K562 (cell line): ENCODE measurements around the gene PRAMEF12. TPM values are rescaled to one million over a fixed set of nuclear protein-coding genes. Genes with fewer than 3 reads are reported as not detected.

Experiments used
- ATAC-seq: fragments of 200-7000 bp; cut with Tn5 transposase; 3 replicates; pipeline ENCODE4 v1.9.1; 2020; ENCODE audit warnings: moderate library complexity
- BruUV-seq: library from RNA; stranded (reverse); fragments of 400-500 nt; replicated peaks from 2 replicates; lab custom pipeline; 2021; lab: Mats Ljungman, UMichigan
- CTCF ChIA-PET: fragments of 300-600 bp; formaldehyde crosslinking; extraction: SDS; loops from one replicate; lab custom pipeline; 2021; ENCODE audit warnings: low intra/inter-chr PET ratio; lab: Yijun Ruan, JAX
- POLR2A ChIA-PET: fragments of 300-600, 350-650 bp; sonication (Branson Sonifier 250); formaldehyde crosslinking; extraction: SDS; loops from one replicate; lab custom pipeline; 2021; ENCODE audit warnings: antibody characterized with exemption, inconsistent platforms; lab: Yijun Ruan, JAX
- DNase-seq, 4 experiments: peaks; one replicate each; pipeline versions ENCODE4 v3.0.0 to v3.0.0-alpha.2; 2011 to 2018; ENCODE audit warnings: low spot score in 3 of 4, mixed read lengths in 3 of 4; ENCODE audit errors: extremely low read depth in 1 of 4
- FAIRE-seq: peaks from 2 replicates; lab custom pipeline; 2011; peaks lifted over from hg19 to GRCh38; lab: Jason Lieb, UNC
- H2AFZ ChIP-seq: 2 replicates; pipeline ENCODE4 v1.6.0; 2011; ENCODE audit warnings: low read depth, low read length, control low read depth, inconsistent platforms
- H3K27ac ChIP-seq: fragments of 200-600 bp; 3 replicates; pipeline ENCODE4 v1.8.0; 2011; ENCODE audit warnings: low read depth, mild to moderate bottlenecking, control low read depth, inconsistent platforms, low read length, moderate library complexity, mixed read lengths; ENCODE audit errors: extremely low read depth
- H3K27me3 ChIP-seq, 2 experiments: fragments of 300-600 bp in 1 of 2; 2 replicates in 1 of 2; 3 replicates in 1 of 2; pipeline versions ENCODE4 v1.6.0 to v1.8.0; 2011; ENCODE audit warnings: inconsistent platforms in 2 of 2, low read length in 2 of 2, mild to moderate bottlenecking in 1 of 2, mixed read lengths in 1 of 2, moderate library complexity in 1 of 2; ENCODE audit not compliant: control insufficient read depth in 2 of 2, insufficient read depth in 2 of 2
- H3K36me3 ChIP-seq: fragments of 300-600 bp; 3 replicates; pipeline ENCODE4 v1.8.0; 2011; ENCODE audit warnings: mild to moderate bottlenecking, low read length, inconsistent platforms; ENCODE audit not compliant: control insufficient read depth, insufficient read depth
- H3K4me1 ChIP-seq, 2 experiments: fragments of 200-600 bp in 1 of 2; replicated peaks in 1 of 2; 2 replicates in 1 of 2; 3 replicates in 1 of 2; pipeline versions ENCODE4 v1.5.1 to v1.8.0; 2011; ENCODE audit warnings: inconsistent platforms in 2 of 2, low read length in 2 of 2, mild to moderate bottlenecking in 1 of 2, mixed read lengths in 1 of 2, moderate library complexity in 1 of 2; ENCODE audit not compliant: control insufficient read depth in 2 of 2, insufficient read depth in 2 of 2
- H3K4me2 ChIP-seq: 2 replicates; pipeline ENCODE4 v1.6.1; 2011; ENCODE audit warnings: low read length, control low read depth, inconsistent platforms, mixed read lengths; ENCODE audit not compliant: insufficient read depth
- H3K4me3 ChIP-seq: fragments of 200-600 bp; sonication (generic), shearing (Covaris generic); 2 replicates; pipeline ENCODE4 v1.5.1; 2016; ENCODE audit warnings: control low read depth, inconsistent platforms
- H3K79me2 ChIP-seq: fragments of 200-600 bp; 3 replicates; pipeline ENCODE4 v1.8.0; 2011; ENCODE audit warnings: low read length, inconsistent platforms; ENCODE audit not compliant: control insufficient read depth, insufficient read depth
- H3K9ac ChIP-seq, 2 experiments: 2 replicates each; pipeline versions ENCODE4 v1.6.0 to v1.6.1; 2011; ENCODE audit warnings: low read depth in 2 of 2, low read length in 2 of 2, control low read depth in 1 of 2, inconsistent platforms in 1 of 2, mild to moderate bottlenecking in 1 of 2, mixed read lengths in 1 of 2; ENCODE audit not compliant: insufficient read depth in 1 of 2
- H3K9me1 ChIP-seq: one replicate; pipeline ENCODE4 v1.6.0; 2011; ENCODE audit warnings: inconsistent platforms, mild to moderate bottlenecking, low read length, moderate library complexity; ENCODE audit not compliant: control insufficient read depth, insufficient read depth
- H3K9me3 ChIP-seq: replicated peaks from 2 replicates; pipeline ENCODE4 v1.5.1; 2011; ENCODE audit warnings: low read depth, low read length, inconsistent platforms; ENCODE audit not compliant: control insufficient read depth, insufficient read depth
- H4K20me1 ChIP-seq: replicated peaks from 2 replicates; pipeline ENCODE4 v1.6.1; 2011; ENCODE audit warnings: low read length, inconsistent platforms, mixed read lengths; ENCODE audit not compliant: control insufficient read depth, insufficient read depth
- CEBPB ChIP-seq: fragments of 450-650 bp; IDR thresholded peaks from 2 replicates; pipeline ENCODE4 v1.6.1; 2016; ENCODE audit warnings: missing genetic modification characterization, missing compliant biosample characterization
- EGR1 ChIP-seq: fragments of 450-650 bp; conservative IDR thresholded peaks from 2 replicates; pipeline ENCODE4 v1.6.1; 2017; ENCODE audit warnings: mild to moderate bottlenecking
- LCOR ChIP-seq: sonication (generic); formaldehyde crosslinking; IDR thresholded peaks from 2 replicates; pipeline ENCODE4 v1.8.0; 2022; ENCODE audit warnings: mild to moderate bottlenecking, missing genetic modification reagents
- PATZ1 ChIP-seq: fragments of 250-450 bp; sonication (Bioruptor Pico); IDR thresholded peaks from 2 replicates; pipeline ENCODE4 v1.5.0; 2020; ENCODE audit warnings: mild to moderate bottlenecking, borderline replicate concordance
- RERE ChIP-seq: sonication (generic); formaldehyde crosslinking; IDR thresholded peaks from 2 replicates; pipeline ENCODE4 v1.8.0; 2023; ENCODE audit warnings: missing genetic modification reagents, mild to moderate bottlenecking, borderline replicate concordance
- SNIP1 ChIP-seq: fragments of 450-650 bp; IDR thresholded peaks from 2 replicates; pipeline ENCODE4 v1.7.1; 2017; ENCODE audit warnings: low read depth, mild to moderate bottlenecking
- TGIF2 ChIP-seq: sonication (generic); formaldehyde crosslinking; IDR thresholded peaks from 2 replicates; pipeline ENCODE4 v1.8.1; 2022; ENCODE audit warnings: mild to moderate bottlenecking, missing genetic modification reagents, moderate library complexity
- ZNF707 ChIP-seq: fragments of 250-450 bp; sonication (Bioruptor Pico); conservative IDR thresholded peaks from 2 replicates; pipeline ENCODE4 v1.8.0; 2022; ENCODE audit warnings: inconsistent platforms, mild to moderate bottlenecking, moderate library complexity
- WGBS: fragments of 100-300 bp; shearing (Covaris generic); methylation state at CpG from one replicate; pipeline ENCODE4 v1.1.6; 2016; ENCODE audit warnings: low coverage, mixed read lengths; ENCODE audit not compliant: insufficient coverage; ENCODE audit errors: missing lambda C conversion rate; 5-methylcytosine and 5-hydroxymethylcytosine counted together
- in situ Hi-C: fragments of 300-500 bp; cut with MboI; formaldehyde crosslinking; loops from 4 replicates; pipeline ENCODE4 v1.15.0; 2018; ENCODE audit warnings: inconsistent platforms, mixed read lengths
- intact Hi-C: fragments of 100-400 bp; cut with micrococcal nuclease; formaldehyde crosslinking; loops from 2 replicates; pipeline ENCODE4 v1.14.2; 2022
- polyA plus RNA-seq, 8 experiments: library from polyadenylated mRNA; depleted of rRNA in 4 of 8; stranded (reverse) in 5 of 8; unstranded in 3 of 8; fragments of >200 nt; fragmentation: Nextera tagmentation in 2 of 8; fragmentation: Illumina TruSeq in 1 of 8; extraction: Ambion mirVana in 2 of 8; extraction: Trizol in 1 of 8; gene quantifications; 2 replicates each; pipeline versions ENCODE4 v1.2.1 to v1.2.3, GENCODE V29; 2011 to 2014; ENCODE audit warnings: inconsistent platforms in 1 of 8, missing spikeins in 1 of 8
- total RNA-seq, 7 experiments: library from RNA; depleted of rRNA in 6 of 7; stranded (reverse); fragments of >200 nt in 6 of 7; fragmentation: Illumina TruSeq in 2 of 7; extraction: Trizol in 2 of 7; gene quantifications; 2 replicates each; pipeline versions ENCODE4 v1.2.1 to v1.2.3, GENCODE V29; 2011 to 2021; ENCODE audit warnings: low replicate concordance in 1 of 7

Gene PRAMEF12
- total and polyA plus RNA-seq, 9 of the 15 experiments (the other 6 are each of a cell fraction or from before 2014, with no cell fraction given): not detected

GRCh38 chr1:12774801-12775345 is 1.3 kb downstream of the PRAMEF12 start (continued):
- TF ChIP-seq LCOR (CRISPR knock-in tag) (no peak), SNIP1 (no peak), PATZ1 (CRISPR knock-in tag) (no peak), ZNF707 (CRISPR knock-in tag) (no peak), EGR1 (no peak)

GRCh38 chr1:12775443-12775842 is 1.9 kb downstream of the PRAMEF12 start:
- in situ Hi-C loops (loop anchor here (10.0 kb wide), 1 partner anchor 461 kb away; no protein-coding TSS in a partner anchor), intact Hi-C loops (loop anchor here (10.0 kb wide), 3 partner anchors 111 to 651 kb away; no protein-coding TSS in a partner anchor)
- POLR2A ChIA-PET: interaction anchor here (0.7 to 1.0 kb wide), 2 partner anchors 87 to 666 kb away, joined by 3 read pairs; no protein-coding TSS in a partner anchor
- no peak overlapping the region for H3K4me3 ChIP-seq
- peaks cover 21 to 61% of the 10 kb centered on the region in 2 experiments; a peak in 4 of 5 replicates for H3K27me3 ChIP-seq
- H3K79me2 ChIP-seq: no peaks in the 10 kb centered on the region
- no peak for DNase-seq
- H2AFZ ChIP-seq: no peak overlapping the region
- no peaks in the 10 kb centered on the region for H3K9me3 ChIP-seq
- H4K20me1 ChIP-seq: no peaks in the 10 kb centered on the region
- H3K9me1 ChIP-seq: no peaks in the 10 kb centered on the region
- FAIRE-seq: no peak
- H3K27ac ChIP-seq: no peak overlapping the region
- H3K9ac ChIP-seq: no peak overlapping the region
- under 1% methylated on average over 8 of the region's 8 CpGs for WGBS
- H3K4me2 ChIP-seq: no peak overlapping the region
- H3K4me1 ChIP-seq: no peaks in the 10 kb centered on the region
- ATAC-seq: no peak
- TF ChIP-seq CEBPB (no peak), RERE (CRISPR knock-in tag) (no peak), TGIF2 (CRISPR knock-in tag) (no peak)
- H3K36me3 ChIP-seq: no peaks in the 10 kb centered on the region
- no TSS peak for BruUV-seq
- CTCF ChIA-PET: no interaction called here
